BLaER1 treated with 17β-estradiol and CSF1 and Interleukin-3, amounts not matched to agents 10 nM and 100 nM (cell line): Measurements from ENCODE around the gene STK4.

Source experiments
- H3K27ac ChIP-seq, 11 experiments: shearing (Covaris generic); formaldehyde crosslinking; 2 replicates each; pipeline ENCODE4 v1.8.1; 2022
- H3K27me3 ChIP-seq, 11 experiments: shearing (Covaris generic); formaldehyde crosslinking; 2 replicates each; pipeline ENCODE4 v1.8.1; 2022
- H3K36me3 ChIP-seq, 11 experiments: shearing (Covaris generic); formaldehyde crosslinking; 2 replicates each; pipeline ENCODE4 v1.8.1; 2022
- H3K4me1 ChIP-seq, 10 experiments: shearing (Covaris generic); formaldehyde crosslinking; 2 replicates each; pipeline ENCODE4 v1.8.1; 2022
- H3K4me2 ChIP-seq, 11 experiments: shearing (Covaris generic); formaldehyde crosslinking; 2 replicates each; pipeline ENCODE4 v1.8.1; 2022
- H3K4me3 ChIP-seq, 10 experiments: shearing (Covaris generic); formaldehyde crosslinking; 2 replicates each; pipeline ENCODE4 v1.8.1; 2022
- H3K9ac ChIP-seq, 11 experiments: shearing (Covaris generic); formaldehyde crosslinking; 2 replicates each; pipeline ENCODE4 v1.8.1; 2022
- H3K9me3 ChIP-seq, 11 experiments: shearing (Covaris generic); formaldehyde crosslinking; replicated peaks in 1 of 11; 2 replicates each; pipeline ENCODE4 v1.8.1; 2022
- H4K20me1 ChIP-seq, 11 experiments: shearing (Covaris generic); formaldehyde crosslinking; 2 replicates each; pipeline ENCODE4 v1.8.1; 2022
- Cebpa-rat ChIP-seq, 11 experiments: shearing (Covaris generic); IDR thresholded peaks; 2 replicates each; pipeline ENCODE4 v1.8.1; 2022

The STK4 gene

GRCh38 chr20:45119556-45120266, 153.4 kb downstream of the STK4 start:
- Histone ChIP-seq H3K4me1 (0 out of 20 replicates have a peak, but pooled peaks cover 0 to 3% (median 0%) of the 10 kb centered on the region in 10 experiments), H3K36me3 (no peaks in the 10 kb centered on the region), H3K9me3 (peaks cover 0 to 7% (median 0%) of the 10 kb centered on the region in 11 experiments; a peak in 7 of 22 replicates), H3K9ac (no peak overlapping the region), H3K27ac (no peak overlapping the region), H3K27me3 (no peaks in the 10 kb centered on the region), H3K4me3 (no peak overlapping the region), H3K4me2 (no peak overlapping the region), H4K20me1 (no peaks in the 10 kb centered on the region)
- TF ChIP-seq Cebpa-rat (IDR thresholded peaks at IDR 0.05): peak in 1 of 11 experiments; percentile 46; a peak in 1 of 22 replicates

DNA sequence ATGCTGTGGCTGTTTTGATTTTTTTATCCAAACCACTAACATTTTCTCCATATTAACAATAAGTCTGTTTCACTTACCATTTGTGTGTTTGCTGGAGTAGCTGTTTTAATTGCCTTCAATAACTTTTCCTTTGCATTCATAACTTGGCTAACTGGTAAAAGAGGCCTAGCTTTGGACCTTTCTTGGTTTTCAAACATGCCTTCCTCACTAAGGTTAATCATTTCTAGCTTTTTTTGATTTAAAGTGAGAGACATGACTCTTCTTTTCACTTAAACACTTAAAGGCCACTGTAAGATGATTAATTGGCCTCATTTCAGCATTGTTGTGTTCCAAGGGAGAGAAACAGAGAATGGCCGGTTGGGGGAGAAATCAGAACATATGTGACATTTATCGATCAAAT, 155.1 kb downstream of the STK4 start:
- Histone ChIP-seq H4K20me1 (no peaks in the 10 kb centered on the region), H3K36me3 (no peaks in the 10 kb centered on the region), H3K27me3 (no peaks in the 10 kb centered on the region), H3K27ac (no peak overlapping the region), H3K9ac (no peak overlapping the region), H3K9me3 (peaks cover 0 to 7% (median 0%) of the 10 kb centered on the region in 11 experiments; a peak in 7 of 22 replicates), H3K4me3 (no peak overlapping the region), H3K4me2 (no peak overlapping the region), H3K4me1 (no peaks in the 10 kb centered on the region)
- no peak for TF ChIP-seq Cebpa-rat (IDR thresholded peaks at IDR 0.05)

DNA sequence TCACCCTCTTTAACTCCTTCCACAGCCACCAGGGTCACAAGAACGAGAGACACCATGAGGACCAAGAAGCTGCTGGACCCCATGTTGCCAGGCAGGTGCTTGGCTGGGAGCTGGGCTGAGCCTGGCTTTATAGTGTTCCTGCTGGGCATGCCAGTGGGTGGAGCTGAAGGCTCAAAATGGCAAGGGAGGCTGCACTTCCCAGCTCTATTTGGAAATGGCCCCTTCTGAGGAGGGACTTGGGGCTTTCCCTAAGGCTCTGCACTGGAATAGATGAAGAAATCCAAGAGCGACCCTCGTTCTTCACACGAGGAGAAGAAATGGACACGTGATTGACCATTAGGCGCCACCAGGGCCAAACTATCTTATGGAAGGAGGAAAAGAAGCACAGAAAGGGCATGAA, 158.1 kb downstream of the STK4 start, which contains the start of gene WFDC12:
TSS of gene WFDC12 (minus strand) at position 101 of the 400 bp plus-strand sequence. CDS start at position 83, 18 bp downstream.
- Histone ChIP-seq H4K20me1 (no peaks in the 10 kb centered on the region), H3K9ac (no peak within 1 kb of the TSS), H3K27me3 (no peaks in the 10 kb centered on the region), H3K36me3 (no peaks in the 10 kb centered on the region), H3K4me2 (no peak within 1 kb of the TSS), H3K9me3 (peaks cover 0 to 7% (median 0%) of the 10 kb centered on the region in 11 experiments; a peak in 7 of 22 replicates), H3K4me3 (no peak within 1 kb of the TSS), H3K27ac (no peak within 1 kb of the TSS), H3K4me1 (no peaks in the 10 kb centered on the region; a peak in 1 of 20 replicates)
- TF ChIP-seq Cebpa-rat (IDR thresholded peaks at IDR 0.05): no peak

GRCh38 chr20:45128099-45128498, 161.8 kb downstream of the STK4 start:
- H3K36me3 ChIP-seq: no peaks in the 10 kb centered on the region
- H3K9me3 ChIP-seq: 0 out of 22 replicates have a peak, but pooled peaks cover 0 to 5% (median 0%) of the 10 kb centered on the region in 11 experiments
- H3K4me2 ChIP-seq: no peak overlapping the region
- no peaks in the 10 kb centered on the region for H4K20me1 ChIP-seq
- H3K4me3 ChIP-seq: no peak overlapping the region
- no peaks in the 10 kb centered on the region; a peak in 1 of 20 replicates for H3K4me1 ChIP-seq
- no peaks in the 10 kb centered on the region for H3K27me3 ChIP-seq
- no peak overlapping the region for H3K9ac ChIP-seq
- no peak overlapping the region for H3K27ac ChIP-seq
- TF ChIP-seq Cebpa-rat (IDR thresholded peaks at IDR 0.05): no peak
